SK-N-MC (cell line): ENCODE data around the gene ADARB2.

Source experiments
- EZH2 ChIP-seq: fragments of 200-600 bp; sonication (generic); IDR thresholded peaks from one replicate; pipeline ENCODE4 v1.6.1; 2017; ENCODE audit warnings: antibody characterized with exemption
- FOXP2 ChIP-seq: optimal IDR thresholded peaks from 2 replicates; pipeline ENCODE3; 2011; ENCODE audit warnings: mild to moderate bottlenecking, moderate library complexity; ENCODE audit not compliant: insufficient read depth; ENCODE audit errors: extremely low read length, control extremely low read depth
- POLR2AphosphoS5 ChIP-seq: IDR thresholded peaks from 2 replicates; pipeline ENCODE4 v1.6.1; 2012; ENCODE audit warnings: mild to moderate bottlenecking, low read depth, low read length, borderline replicate concordance

DNA sequence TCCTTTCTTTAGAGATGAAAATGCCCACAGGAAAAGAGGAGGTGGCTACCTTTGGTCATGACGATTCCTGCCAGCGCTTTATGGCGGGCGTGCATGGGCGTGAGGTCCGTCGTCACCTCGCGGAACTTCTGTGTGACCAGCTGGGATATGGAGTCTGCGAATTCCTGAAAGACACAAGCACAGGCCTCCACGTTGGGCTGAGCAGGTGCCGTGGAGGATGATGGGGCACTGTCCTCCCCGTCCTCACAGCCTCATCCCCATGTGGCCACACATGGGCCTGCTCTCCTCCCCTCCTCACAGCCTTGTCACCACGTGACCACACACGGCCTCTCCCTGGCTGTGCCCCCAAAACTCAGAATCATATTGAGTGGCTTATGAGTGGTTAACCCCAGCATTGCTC lies 466.4 kb downstream of the ADARB2 start:
- TF ChIP-seq EZH2 (no peak), POLR2AphosphoS5 (no peak), FOXP2 (no peak)
